HFFc6 (cell line): Measurements from ENCODE around the gene SLC25A44. TPM values are rescaled to one million over a fixed set of nuclear protein-coding genes. Genes with fewer than 3 reads are reported as not detected.

Experiments
- DNase-seq: peaks from one replicate; pipeline ENCODE4 v3.0.0-alpha.2; 2018
- H3K27ac Mint-ChIP-seq: 2 replicates; pipeline ENCODE4 v1.8.0; 2020; ENCODE audit warnings: mild to moderate bottlenecking, mixed read lengths
- H3K27me3 Mint-ChIP-seq: 2 replicates; pipeline ENCODE4 v1.8.0; 2021; ENCODE audit warnings: mild to moderate bottlenecking, moderate library complexity, mixed read lengths; ENCODE audit not compliant: insufficient read depth
- H3K36me3 Mint-ChIP-seq: 2 replicates; pipeline ENCODE4 v1.8.0; 2021; ENCODE audit warnings: low read depth, mixed read lengths
- H3K4me1 Mint-ChIP-seq: 2 replicates; pipeline ENCODE4 v1.8.0; 2020; ENCODE audit warnings: low read depth, mixed read lengths
- H3K4me3 Mint-ChIP-seq: 2 replicates; pipeline ENCODE4 v1.8.0; 2020; ENCODE audit warnings: mild to moderate bottlenecking, moderate library complexity, mixed read lengths
- H3K9me3 Mint-ChIP-seq: 2 replicates; pipeline ENCODE4 v1.8.0; 2020; ENCODE audit warnings: mild to moderate bottlenecking, mixed read lengths
- total RNA-seq, 6 experiments: library from RNA; stranded (reverse); fragmentation: NEBNext Ultra II Directional; extraction: Animal tissue kit (Norgen Biotek cat#: 25700); gene quantifications; 2 replicates in 1 of 6; 3 replicates in 5 of 6; pipeline ENCODE4 v1.2.3, GENCODE V29; 2021
- TF ChIP-seq, protein P1 (sequence below): fragments of 200-600 bp; sonication (generic); IDR thresholded peaks from 2 replicates; pipeline ENCODE4 v1.5.0; 2021; ENCODE audit warnings: antibody characterized with exemption, mild to moderate bottlenecking

The SLC25A44 gene
- total RNA-seq, 6 experiments from 2014 or later, result 19.6 to 25.2 (median 23.4) TPM

DNA sequence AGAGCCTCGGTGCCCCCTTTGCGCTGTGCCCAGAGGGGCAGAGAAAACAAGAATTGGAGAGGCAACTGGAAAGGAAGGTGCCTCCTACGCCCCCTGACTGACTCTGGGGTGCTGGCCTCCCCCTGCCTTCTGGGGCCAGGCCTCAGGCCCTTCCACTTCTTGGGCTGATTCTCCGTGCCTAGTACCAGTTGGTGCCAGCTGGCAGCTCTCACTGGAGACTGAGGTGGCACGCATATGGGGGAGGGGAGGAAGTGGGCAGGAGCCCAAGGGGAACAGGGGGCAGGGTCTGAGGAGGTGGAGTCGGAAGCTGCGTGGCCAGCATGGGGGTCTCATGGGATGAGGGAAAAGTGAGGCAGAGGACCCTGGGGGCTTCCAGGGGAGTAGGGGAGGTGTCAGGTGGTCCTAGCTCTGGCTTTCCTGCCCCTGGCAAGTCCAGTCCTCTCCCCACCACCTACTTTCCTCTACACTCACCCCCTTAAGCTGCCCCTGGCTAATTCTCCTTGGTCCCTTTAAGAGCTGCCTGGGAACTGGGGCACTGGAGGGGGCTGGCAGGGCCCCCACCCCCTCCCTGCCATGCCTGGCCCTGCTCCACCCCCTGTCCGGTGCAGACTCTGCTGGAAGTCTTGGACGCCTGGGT is 47.0 kb upstream of the SLC25A44 start:
- TF ChIP-seq, protein P1, sequence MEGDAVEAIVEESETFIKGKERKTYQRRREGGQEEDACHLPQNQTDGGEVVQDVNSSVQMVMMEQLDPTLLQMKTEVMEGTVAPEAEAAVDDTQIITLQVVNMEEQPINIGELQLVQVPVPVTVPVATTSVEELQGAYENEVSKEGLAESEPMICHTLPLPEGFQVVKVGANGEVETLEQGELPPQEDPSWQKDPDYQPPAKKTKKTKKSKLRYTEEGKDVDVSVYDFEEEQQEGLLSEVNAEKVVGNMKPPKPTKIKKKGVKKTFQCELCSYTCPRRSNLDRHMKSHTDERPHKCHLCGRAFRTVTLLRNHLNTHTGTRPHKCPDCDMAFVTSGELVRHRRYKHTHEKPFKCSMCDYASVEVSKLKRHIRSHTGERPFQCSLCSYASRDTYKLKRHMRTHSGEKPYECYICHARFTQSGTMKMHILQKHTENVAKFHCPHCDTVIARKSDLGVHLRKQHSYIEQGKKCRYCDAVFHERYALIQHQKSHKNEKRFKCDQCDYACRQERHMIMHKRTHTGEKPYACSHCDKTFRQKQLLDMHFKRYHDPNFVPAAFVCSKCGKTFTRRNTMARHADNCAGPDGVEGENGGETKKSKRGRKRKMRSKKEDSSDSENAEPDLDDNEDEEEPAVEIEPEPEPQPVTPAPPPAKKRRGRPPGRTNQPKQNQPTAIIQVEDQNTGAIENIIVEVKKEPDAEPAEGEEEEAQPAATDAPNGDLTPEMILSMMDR, result no peak
- Mint-ChIP-seq H3K27me3 (peaks cover 72% of the 10 kb centered on the region), H3K4me1 (peaks cover 62% of the 10 kb centered on the region), H3K9me3 (peaks cover 9% of the 10 kb centered on the region), H3K27ac (peak overlapping the region; percentile 70), H3K36me3 (peaks cover 5% of the 10 kb centered on the region; the same call in 1 of the 2 replicates), H3K4me3 (peak overlapping the region; percentile 67)
- no peak for DNase-seq

DNA sequence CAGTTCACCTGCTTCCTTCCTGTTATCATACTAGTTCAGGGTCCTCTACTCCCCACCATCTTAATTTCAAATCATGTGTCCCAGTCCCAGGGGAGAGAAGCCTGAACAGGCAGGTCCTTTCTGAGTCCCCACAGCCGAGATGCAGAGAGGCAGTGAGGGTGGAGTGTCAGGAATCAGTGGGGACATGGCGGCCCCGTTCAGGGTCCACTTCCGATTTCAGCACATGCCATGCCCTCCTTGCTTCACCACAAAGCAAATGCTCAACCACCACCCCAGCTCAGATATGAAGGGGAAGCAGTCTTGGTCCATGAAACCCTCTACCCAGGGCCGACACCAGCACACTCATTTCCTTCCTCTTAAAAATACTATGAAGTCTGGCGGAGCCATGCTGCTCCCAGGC is 45.7 kb upstream of the SLC25A44 start:
- TF ChIP-seq, protein P1, result no peak
- Mint-ChIP-seq H3K4me3 (peak overlapping the region; percentile 13; the same call in 1 of the 2 replicates), H3K36me3 (no peaks in the 10 kb centered on the region), H3K27ac (no peak overlapping the region; the same call in 1 of the 2 replicates), H3K9me3 (peaks cover 9% of the 10 kb centered on the region), H3K4me1 (peaks cover 68% of the 10 kb centered on the region), H3K27me3 (peaks cover 61% of the 10 kb centered on the region)
- no peak for DNase-seq

DNA sequence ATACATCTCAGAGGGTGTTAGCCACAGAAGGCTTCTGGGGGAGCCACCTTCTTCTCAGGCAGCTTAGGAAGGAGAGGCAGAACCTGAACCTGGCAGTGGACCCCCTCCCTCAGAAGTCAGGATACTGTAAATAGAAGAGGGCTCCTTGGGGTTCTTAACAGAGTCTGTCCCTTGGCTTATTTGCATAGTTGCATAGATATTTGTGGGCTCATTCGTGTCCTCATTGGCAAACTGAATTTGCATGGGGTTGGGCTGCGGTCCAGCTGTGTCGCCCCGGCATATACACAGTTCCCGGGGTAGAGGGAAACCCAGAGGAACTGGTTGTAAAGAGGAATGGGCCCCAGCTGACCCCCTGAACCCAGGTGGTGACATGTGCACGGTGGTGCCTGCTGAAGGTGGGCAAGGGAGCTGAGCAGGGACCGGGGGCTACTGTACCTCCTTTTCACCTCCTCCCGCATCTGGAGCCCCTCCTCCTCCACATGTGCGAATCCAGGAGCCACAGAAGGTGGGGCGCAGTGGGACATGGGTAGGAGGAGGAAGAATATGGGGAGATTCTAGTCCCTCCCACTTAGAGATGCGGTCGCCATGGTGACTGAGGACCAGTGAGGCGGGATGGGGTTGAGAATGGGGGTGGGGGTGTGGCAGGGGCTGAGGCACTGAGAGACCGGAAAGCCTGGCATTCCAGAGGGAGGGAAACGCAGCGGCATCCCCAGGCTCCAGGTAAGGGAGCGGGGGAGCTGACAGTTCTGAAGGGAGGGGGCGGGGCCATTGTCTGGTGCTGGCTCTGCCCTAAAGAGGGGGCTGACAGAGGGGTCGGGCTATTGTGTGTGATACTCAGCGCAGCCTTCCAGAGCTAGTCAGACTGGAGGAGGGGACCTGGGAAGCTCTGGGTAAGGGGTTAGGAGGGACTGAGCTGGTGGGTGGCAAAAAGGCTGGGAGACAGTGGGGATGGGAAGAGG is 44.3 kb upstream of the SLC25A44 start:
- H3K36me3 Mint-ChIP-seq, result no peaks in the 10 kb centered on the region
- TF ChIP-seq, protein P1, result no peak
- DNase-seq, result no peak
- peaks cover 54% of the 10 kb centered on the region for H3K27me3 Mint-ChIP-seq
- H3K9me3 Mint-ChIP-seq, result peaks cover 9% of the 10 kb centered on the region; the same call in 1 of the 2 replicates
- H3K4me3 Mint-ChIP-seq, result no peak overlapping the region
- peaks cover 54% of the 10 kb centered on the region for H3K4me1 Mint-ChIP-seq
- H3K27ac Mint-ChIP-seq, result no peak overlapping the region; the same call in 1 of the 2 replicates

DNA sequence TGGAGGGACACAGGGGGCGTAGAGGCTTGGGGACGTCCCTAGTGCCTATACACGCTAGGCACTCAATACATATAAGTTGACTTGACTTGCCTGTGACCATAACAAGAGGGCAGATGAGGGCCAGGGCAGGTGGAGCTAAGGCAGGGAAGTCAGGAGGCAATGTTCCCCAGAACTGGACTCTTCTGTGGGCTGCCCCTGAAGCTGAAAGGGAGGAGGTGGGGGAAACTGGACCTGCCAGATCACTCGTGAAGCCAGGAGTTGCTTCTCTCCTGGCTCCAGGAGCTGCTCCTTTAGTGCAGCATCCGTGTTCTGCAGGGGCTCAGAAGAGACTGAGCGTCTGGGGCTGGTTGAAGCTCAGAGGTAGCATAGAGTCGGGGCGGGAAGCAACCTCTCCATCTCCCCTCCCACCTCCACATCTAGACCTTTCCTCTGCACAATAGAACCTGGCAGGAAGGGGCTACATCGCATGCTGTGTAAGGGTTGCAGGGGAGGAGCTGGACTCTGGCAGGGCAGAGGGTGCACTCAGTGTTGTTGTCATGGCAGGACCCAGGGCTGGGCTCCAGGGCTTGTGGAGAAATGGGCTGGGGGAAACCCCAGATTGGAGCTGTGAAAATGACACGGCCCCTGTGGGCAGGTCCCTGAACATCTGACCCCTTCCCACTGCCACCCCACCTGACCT is 43.4 kb upstream of the SLC25A44 start:
- TF ChIP-seq, protein P1, result no peak
- no peaks in the 10 kb centered on the region for H3K36me3 Mint-ChIP-seq
- peaks cover 45% of the 10 kb centered on the region for H3K4me1 Mint-ChIP-seq
- no peak overlapping the region; the same call in 1 of the 2 replicates for H3K27ac Mint-ChIP-seq
- H3K4me3 Mint-ChIP-seq, result no peak overlapping the region
- peaks cover 47% of the 10 kb centered on the region for H3K27me3 Mint-ChIP-seq
- peaks cover 8% of the 10 kb centered on the region; the same call in 1 of the 2 replicates for H3K9me3 Mint-ChIP-seq
- no peak for DNase-seq

DNA sequence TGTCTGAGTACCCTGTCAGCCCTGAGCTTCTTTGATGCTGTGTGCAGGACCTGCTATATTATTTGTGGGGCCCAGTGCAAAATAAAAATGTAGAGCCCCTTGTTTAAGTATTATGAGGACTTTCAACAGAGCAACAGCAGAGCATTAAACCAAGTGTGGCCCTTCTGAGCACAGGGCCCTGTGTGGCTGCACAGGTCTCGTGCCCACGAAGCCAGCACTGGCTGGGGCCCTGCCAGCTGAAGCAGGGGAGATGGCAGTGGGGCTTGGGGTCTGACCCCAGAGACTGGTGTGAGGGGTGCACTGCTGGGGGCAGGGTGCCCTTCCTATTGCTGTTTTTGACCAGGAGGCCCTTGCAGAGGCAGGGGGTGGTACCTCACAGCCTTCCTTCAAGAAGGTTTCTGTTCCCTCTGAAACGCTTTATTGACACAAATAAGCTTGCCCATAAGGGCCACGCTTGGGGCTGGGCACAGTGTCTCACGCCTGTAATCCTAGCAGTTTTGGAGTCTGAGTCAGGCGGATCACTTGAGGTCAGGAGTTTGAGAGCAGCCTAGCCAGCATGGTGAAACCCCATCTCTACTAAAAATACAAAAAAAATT is 42.7 kb upstream of the SLC25A44 start:
- Mint-ChIP-seq H3K27me3 (peaks cover 40% of the 10 kb centered on the region), H3K27ac (peak overlapping the region; percentile 11; the same call in 1 of the 2 replicates), H3K36me3 (no peaks in the 10 kb centered on the region), H3K4me3 (no peak overlapping the region), H3K4me1 (peaks cover 44% of the 10 kb centered on the region), H3K9me3 (peaks cover under 1% of the 10 kb centered on the region; the same call in 1 of the 2 replicates)
- no peak for DNase-seq
- TF ChIP-seq, protein P1, result no peak
